ENCODE measurements around the gene KDM4C. TPM values are rescaled to one million over a fixed set of nuclear protein-coding genes. Genes with fewer than 3 reads are reported as not detected.
"Not testable (repeated sequence)": the region's sequence is repeated elsewhere in the genome, so short reads cannot be mapped to it uniquely, and the experiment has no call there.

KDM4C gene
- total RNA-seq, 1 donor from 2014 or later, result 57.4 TPM

DNA sequence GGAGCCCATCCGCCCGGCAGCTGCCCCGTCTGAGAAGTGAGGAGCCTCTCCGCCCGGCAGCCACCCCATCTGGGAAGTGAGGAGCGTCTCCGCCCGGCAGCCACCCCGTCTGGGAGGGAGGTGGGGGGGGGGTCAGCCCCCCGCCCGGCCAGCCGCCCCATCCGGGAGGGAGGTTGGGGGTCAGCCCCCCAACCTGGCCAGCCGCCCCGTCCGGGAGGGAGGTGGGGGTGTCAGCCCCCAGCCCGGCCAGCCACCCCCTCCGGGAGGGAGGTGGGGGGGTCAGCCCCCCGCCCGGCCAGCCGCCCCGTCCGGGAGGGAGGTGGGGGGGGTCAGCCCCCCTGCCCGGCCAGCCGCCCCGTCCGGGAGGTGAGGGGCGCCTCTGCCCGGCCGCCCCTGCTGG, 49.9 kb downstream of the KDM4C start:
- not testable (repeated sequence) for DNase-seq

DNA sequence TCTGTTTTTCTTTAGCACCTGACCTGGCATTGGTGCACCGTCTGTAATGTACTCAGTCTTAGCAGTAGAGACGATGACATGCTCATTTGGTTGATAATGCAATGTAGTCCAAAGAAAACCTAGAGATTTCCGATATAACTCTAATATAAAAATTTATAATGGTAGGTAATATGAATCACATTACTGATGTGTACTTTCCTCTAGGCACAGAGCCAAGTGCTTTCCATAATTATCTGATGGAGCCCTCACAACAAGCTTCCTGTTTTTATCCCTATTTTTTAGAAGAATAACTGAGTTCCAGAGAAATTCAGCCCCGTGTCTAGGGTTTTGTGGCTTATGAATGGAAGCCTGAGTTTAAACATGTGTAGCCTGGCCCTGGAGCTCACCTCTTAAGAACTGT, 53.7 kb downstream of the KDM4C start:
- no peak for DNase-seq

- no peak for DNase-seq
Observed at GRCh38 chr9:6816581-6816980, 58.8 kb downstream of the KDM4C start.

DNA sequence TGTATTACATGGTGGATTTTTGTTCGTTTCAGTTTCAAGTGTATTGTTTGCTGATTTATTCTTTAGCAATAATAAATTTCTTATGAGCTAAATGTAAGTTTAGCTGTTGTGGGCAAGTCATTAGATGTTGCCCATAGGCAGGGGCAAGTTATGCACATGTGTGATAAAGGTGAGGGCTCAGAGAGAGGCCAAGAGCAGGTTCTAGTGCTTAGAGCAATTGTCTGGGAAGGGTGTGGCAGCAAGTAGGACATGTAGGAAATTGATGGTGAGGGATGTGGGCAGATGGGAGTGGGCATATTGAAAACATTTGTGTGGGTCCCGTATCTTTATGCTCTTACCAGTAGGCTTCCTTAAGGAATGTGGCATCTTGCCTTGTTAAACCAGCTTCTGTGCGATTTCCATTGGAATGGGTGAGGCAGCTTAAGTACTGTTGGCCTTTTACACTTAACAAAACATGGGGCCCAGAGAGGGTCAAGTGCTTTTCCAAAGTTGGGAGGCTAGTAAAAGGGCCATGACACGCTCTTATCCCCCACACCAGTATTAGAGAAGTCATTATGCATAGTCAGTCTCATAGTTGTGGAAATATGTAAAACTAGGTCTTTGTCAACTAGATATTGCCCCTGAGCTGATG, 60.6 kb downstream of the KDM4C start:
- no peak for DNase-seq

- no peak for DNase-seq
Observed at GRCh38 chr9:6819112-6819511, 61.3 kb downstream of the KDM4C start.

- no peak for DNase-seq
Observed at GRCh38 chr9:6819529-6819928, 61.8 kb downstream of the KDM4C start.

DNA sequence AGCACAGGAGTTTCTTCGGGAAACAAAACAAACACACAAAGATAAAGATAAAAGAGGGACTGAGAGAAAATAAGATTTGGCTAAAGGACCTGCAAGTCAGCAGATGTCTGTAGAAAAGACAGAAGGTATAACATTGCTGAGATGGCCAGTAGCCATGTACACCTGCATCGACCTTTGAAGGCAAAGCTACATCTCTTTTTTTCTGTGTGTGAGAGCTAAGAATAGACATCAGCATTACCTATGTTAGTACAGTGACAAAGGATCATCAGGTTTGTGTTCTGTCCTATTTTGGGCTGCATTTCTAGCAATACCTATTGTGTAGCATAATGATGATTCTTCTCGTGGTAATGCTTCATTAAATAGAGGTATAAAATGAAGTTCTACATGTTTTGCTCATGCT, 64.9 kb downstream of the KDM4C start:
- no peak for DNase-seq

DNA sequence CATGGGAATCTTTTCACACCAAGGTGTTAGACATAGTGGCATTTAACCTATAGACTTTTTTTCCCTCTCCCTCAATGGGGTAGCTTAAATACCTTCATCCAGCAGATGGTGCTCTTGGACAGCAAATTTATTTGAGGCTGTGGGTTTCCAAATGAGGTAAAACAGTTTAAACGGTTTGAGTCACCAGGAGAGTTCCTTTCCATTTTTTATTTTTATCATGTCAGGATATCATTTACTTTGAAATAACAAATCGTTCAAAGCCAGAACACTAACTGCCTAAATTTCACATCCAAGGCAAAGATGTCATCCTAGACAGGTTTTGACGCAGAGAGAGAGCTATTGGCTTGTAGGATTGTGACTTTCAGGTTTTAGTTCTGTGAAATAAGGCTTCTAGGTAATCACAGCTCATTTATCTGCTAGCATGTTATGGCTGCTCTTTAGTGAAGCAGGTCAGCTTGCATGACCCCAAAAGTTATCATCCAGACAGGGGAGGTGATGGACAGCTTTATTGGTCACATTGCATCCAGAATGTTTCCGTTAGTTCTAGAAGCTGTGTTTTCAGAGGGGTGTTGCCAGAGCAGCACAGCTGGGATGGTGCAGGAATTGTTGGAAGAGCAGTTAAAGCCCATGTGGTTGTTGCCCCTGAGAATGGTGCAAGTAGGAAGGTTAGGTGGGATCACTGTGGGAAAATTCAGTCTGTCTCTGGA, 69.8 kb downstream of the KDM4C start:
- no peak for DNase-seq

DNA sequence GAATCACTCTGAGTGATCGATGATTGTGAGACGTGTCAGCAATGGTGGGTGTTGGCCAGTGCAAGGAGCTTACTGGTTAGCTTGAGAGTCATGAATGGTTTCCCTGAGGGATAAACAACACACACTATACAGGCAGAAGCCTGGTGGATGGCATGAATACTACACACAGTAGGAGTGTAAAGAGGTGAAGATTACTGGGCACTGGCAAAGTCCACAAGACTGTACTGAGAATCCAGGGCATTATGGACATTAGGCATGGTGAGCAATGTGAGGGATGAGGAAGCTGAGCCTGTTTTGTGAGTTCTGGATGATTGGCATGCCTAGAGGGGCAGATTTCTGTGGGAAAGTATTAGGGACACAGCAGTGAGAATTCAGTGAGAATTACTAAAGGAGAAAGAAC, 71.3 kb downstream of the KDM4C start:
- no peak for DNase-seq

DNA sequence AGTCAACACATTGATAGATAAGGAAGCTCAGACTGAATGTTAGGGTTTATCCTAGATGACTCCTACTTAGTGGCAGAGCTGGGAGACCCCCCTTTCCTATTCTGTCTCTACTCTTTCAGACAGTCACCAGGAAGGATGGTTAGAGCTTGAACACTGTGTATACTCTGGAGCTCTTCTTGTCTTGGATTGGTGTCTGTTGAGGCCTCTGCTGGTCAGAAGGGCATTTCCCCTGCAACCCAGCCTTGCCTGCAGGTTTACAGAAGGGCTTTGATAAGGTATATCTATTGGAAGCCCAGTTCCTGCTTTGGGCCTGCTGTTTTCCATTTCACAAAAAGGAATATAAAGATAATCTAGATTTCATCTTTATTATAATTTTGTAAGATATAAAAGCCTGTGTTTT, 71.8 kb downstream of the KDM4C start:
- no peak for DNase-seq

- DNase-seq, result no peak
Observed at GRCh38 chr9:6833518-6834192, 75.9 kb downstream of the KDM4C start.

- no peak for DNase-seq
Observed at GRCh38 chr9:6834306-6834705, 76.5 kb downstream of the KDM4C start.

- DNase-seq, result no peak
Observed at GRCh38 chr9:6838158-6838557, 80.4 kb downstream of the KDM4C start.

- DNase-seq, result no peak
Observed at GRCh38 chr9:6842584-6842947, 84.8 kb downstream of the KDM4C start.

DNA sequence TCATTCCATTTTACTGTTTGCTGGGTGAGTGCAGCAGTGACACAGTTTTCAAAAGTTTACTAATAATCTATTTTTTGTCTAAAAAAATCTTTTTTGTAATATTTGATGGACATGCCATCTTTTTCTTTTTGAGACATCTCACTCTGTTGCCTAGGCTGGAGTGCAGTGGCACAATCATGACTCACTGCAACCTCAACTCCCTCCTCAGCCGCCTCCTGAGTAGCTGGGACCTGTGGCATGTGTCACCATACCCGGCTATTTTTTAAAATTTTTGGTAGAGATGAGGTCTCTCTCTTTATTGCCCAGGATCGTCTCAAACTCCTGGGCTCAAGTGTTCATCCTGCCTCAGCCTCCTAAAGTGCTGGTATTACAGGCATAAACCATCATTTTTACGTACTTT, 86.0 kb downstream of the KDM4C start:
- DNase-seq, result no peak

GRCh38 chr9:6844267-6844666, 86.5 kb downstream of the KDM4C start:
- DNase-seq, result no peak

- DNase-seq, result no peak
Observed at GRCh38 chr9:6845128-6845826, 87.5 kb downstream of the KDM4C start.

DNA sequence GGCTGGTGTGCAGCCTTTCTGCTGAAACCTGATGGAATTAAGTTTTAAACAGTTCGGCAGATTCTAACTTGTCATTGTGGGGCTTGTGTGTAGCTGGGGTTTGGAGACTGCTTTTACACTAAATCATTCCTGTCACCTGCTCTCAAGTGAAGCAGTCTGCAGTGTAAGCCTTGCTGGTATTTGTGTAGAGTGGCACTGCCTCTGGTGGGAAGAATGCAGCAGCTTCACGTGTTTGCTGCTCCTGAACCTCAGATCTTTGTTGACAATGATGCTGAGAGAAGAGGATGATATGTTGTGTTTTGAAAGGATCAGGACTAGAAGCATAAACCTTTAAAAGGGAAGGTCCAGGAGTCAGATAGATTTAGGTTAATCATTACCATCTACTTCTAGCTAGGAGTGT, 88.1 kb downstream of the KDM4C start:
- DNase-seq, result no peak

DNA sequence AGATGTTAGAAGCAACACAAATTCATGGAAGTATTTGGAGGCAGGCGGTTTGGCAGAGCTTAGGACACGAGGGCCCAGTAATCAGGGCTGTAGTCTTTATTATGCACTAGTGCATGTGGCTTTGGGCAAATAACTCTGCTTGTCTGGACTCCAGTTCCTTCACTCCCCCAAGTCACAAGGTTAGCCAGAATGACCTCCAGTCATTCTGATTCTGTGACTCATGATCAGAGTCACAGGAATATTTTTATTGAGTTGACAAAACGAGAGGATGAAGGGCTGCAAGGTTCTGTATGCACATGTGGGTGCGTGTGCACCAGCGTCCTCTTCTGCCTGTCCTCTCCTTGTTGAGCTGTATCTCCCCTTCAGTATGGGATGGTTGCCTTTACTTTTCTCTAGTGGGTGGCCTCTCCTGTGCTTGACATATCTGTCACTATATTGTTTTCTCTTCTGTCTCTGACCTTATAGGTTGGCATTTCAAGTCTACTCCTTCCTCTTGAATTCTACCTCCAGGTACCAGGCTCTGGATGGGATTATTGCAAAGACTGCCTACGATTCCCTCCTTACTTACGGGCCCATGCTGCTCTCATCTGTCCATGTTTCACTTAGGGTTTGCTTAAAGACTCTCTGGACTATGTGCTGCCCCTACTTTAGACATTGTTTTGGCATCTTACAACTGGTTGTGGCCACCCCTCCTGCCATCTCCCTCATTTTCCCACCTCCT, 94.6 kb downstream of the KDM4C start:
- no peak for DNase-seq

- no peak for DNase-seq
Observed at GRCh38 chr9:6855860-6856259, 98.1 kb downstream of the KDM4C start.

DNA sequence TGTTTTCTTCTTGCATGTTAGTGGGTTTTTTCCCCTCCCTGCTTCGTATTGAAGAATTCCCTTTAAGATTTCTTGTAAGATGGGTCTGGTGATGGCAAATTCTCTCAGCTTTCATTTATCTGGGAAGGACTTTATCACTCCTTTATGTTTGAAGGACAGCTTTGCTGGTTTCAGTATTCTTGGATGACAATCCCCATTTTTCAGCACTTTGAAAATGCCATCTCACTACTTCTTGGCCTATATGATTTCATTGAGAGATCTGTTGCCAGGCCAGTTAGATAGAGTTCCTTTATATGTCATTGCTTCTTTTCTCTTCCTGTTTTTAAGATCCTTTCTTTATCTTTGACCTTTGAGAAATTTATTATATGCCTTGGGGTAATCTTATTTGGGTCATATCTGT, 106.3 kb downstream of the KDM4C start:
- no peak for DNase-seq

- DNase-seq, result no peak
Observed at GRCh38 chr9:6869081-6869948, 111.5 kb downstream of the KDM4C start.
